ENCODE measurements around the gene MPV17L.
"Not testable (repeated sequence)": the region's sequence is repeated elsewhere in the genome, so short reads cannot be mapped to it uniquely, and the experiment has no call there.

Gene MPV17L

GRCh38 chr16:15415511-15415985, 20.0 kb downstream of the MPV17L start:
- DNase-seq = no peak

DNA sequence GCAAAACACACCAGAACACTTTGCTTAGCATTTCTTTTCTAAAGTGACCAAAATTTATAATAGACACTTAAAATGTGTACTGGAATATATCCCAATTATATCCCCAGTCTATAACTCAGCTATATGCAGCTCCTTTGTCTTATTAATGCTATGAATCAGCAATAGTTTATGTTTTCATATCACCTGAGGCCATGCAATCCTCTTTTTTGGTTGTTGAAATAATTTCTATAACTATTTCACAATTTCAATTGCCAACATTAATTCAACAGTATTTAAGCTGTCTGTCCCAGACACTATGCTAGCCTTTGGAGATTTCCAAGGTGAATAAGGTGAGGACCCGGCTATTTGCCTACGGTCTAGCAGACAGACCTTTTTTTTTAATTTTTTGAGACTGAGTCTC, 21.6 kb downstream of the MPV17L start:
- no peak for DNase-seq

DNA sequence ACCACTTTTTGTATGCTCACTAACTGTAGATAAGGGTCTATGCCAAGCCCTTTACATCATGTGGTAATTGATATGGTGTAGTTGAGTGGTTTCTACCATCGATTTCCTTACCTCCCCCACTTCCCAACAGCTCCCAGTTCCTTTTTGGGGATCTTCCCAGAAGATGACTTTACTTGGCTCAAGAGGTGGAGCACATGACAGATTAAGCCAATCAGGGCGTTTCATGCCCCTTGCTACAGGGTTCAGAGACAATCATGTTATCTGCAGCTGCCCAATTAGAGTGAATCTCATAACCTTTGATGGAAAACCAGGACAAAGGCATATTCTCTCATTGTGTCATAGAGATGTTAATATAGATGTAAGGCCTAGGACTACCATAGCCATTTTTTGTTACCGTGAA, 22.7 kb downstream of the MPV17L start:
- no peak for DNase-seq

DNA sequence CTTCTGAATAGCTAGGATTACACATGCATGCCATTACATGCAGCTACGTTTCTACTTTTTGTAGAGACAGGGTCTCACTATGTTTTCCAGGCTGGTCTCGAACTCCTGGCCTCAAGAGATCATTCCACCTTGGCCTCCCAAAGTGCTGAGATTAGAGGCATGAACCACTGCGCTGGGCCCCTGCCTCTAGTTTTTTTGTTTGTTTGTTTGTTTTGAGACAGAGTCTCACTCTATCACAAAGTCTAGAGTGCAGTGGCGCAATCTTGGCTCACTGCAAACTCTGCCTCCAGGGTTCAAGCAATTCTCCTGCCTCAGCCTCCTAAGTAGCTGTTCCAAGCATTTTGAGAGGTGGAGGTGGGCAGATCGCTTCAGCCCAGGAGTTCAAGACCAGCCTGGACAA, 26.1 kb downstream of the MPV17L start:
- not testable (repeated sequence) for DNase-seq

DNA sequence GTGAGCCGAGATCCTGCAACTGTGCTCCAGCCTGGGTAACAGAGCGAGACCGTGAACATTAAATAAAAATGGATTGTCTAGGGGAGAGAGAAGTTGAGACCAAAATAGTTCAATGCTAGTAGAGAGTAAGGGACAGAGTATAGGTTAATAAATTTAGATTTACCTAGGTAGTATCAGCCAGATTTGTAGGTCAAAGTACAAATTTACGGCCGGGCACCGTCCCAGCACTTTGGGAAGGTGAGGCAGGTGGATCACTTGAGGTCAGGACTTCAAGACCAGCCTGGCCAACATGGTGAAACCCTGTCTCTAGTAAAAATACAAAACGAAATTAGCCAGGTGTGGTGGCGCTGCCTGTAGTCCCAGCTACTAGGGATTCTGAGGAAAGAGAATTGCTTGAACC, 26.7 kb downstream of the MPV17L start:
- no peak for DNase-seq

- DNase-seq = no peak
Measured at GRCh38 chr16:15425861-15426260, 30.3 kb downstream of the MPV17L start.

DNA sequence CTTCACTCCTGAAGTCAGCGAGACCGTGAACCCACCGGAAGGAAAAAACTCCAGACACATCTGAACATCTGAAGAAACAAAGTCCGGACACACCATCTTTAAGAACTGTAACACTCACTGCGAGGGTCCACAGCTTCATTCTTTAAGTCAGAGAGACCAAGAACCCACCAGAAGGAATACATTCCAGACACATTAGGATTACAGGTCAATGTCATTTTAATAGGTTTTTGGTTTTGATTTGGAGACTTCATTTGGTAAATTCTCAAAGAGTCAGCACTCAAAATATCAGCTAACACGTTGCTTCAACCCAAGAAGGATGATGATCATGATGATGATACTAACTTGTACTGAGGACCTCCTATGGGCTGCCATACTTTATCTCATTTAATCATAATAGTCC, 31.2 kb downstream of the MPV17L start:
- DNase-seq = no peak

GRCh38 chr16:15427648-15428239, 32.2 kb downstream of the MPV17L start:
- no peak for DNase-seq

- DNase-seq = not testable (repeated sequence)
Measured at GRCh38 chr16:15430884-15431283, 35.3 kb downstream of the MPV17L start.

DNA sequence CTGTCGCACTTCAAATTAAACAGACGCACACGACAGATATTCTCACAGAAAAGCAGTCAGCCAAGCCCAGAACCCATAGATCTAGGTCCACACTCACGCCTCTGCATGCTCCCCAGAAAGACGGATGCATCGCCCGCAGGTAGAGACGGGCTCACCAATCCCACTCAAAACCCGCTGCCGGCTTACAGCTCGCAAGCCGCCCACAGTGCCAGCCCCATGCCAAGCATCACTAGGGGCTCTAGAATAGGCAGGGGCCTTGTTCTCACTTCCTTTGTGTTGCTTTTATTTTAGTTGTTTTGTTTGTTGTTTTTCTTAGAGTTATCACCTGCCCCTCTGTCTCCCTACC, 38.5 kb downstream of the MPV17L start:
- no peak for DNase-seq

DNA sequence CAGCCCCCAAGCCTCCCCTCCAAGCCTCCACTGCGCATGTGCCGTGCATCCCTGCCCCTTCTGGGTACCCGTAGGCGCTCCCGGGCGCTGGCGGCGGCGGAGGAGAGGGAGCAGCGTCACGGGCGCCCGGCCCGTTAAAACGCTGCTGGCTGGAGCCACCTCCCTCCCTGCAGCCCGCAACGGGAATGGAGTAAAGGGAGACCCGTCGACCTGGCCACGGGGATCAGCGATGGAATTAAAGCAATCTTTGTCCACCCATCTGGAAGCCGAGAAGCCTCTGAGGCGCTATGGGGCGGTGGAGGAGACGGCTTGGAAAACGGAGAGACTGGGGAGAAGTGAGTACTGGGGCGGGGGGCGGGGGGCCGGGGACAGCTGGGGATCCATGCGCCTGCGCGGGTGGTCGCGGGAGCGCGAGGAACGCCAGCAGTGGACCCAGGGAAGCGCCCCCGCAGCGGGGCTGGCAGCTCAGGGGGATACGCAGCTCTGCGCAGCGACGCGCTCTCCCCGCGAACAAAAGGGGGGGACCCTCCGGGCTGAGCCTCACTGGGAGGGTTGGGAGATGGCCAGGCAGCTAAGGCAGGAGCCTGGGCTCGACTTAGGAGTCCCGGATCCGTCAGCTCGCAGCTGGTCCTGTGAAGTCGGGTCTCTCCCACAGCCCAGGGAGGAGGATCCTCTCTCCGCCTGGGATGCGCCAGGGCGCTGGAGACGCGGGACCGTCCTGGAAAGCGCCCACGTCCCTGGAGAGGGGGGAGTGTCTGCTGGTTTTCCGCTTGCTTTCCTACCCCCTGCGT, 39.1 kb downstream of the MPV17L start, which contains the start of gene BMERB1:
BMERB1 (plus strand) TSS at position 164 of the 791 bp plus-strand sequence; CDS start at position 230, 66 bp downstream.
- DNase-seq = no peak

DNA sequence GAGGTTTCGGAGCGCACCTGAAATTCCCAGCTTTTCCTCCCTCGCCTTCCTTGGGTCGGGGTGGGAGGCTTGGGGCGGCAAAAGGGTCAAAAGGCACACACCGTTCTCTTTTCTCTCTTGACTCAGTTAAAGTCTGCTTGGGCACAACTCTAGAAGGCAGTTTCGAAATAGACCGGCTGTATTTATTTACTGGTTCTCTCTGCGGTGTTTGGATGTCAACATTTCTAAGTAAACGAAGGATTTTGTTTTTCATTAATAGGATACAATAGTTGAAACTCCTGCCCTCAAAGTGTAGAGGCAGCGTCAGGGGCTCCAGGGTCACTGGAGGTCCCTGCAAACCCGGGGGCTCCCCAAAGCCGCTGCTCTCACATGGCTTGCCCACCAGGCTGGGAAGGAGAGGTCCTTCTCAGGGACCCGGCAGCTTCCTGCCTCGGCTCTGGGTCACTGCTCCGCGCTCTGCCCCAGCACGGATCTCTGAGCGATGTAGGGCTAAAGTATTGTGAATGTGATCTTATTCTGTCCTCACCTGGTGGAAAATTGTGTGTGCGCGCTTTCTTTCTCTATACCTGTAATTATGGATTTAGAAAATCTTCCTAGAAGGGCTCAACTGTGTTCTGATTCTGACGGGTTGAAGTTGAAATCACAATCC, 39.8 kb downstream of the MPV17L start:
- no peak for DNase-seq

DNA sequence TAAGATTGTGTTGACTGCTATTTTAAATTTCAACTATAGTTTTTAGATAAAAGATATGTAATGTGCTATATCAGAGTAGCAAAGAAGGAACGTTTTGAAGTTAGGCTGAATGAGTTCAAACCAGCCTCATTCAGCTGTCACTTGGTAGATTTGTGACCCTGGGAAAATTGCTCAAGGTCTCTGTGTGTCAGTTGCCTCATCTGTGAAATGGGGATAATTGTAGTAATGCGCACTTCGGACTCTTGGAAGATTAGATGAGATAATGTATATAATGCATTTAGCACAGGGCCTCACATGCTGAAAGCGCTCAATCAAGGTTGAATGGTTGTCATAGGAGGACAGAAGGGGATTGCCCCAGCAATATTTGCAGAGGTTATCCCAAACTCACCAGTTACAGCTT, 43.5 kb downstream of the MPV17L start:
- DNase-seq = no peak

- DNase-seq = no peak
Measured at GRCh38 chr16:15439521-15439920, 44.0 kb downstream of the MPV17L start.

- DNase-seq = no peak
Measured at GRCh38 chr16:15440852-15441251, 45.3 kb downstream of the MPV17L start.

- DNase-seq = not testable (repeated sequence)
Measured at GRCh38 chr16:15442140-15442539, 46.6 kb downstream of the MPV17L start.

DNA sequence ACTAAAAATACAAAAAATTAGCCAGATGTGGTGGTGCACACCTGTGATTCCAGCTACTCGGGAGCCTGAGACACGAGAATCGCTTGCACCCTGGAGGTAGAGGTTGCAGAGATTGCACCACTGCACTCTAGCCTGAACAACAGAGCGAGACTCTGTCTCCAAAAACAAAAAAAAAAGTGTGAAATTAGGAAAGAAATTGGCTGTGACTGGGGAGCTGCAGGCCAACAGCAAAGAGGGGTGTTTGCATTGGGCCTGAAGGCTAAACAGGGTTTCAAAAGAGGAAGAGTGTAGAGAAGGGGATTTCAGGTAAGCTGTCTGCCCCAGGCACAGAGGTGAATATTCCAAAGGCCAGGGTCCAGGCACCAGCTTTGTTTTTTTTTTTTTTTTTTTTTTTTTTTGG, 48.2 kb downstream of the MPV17L start:
- no peak for DNase-seq

DNA sequence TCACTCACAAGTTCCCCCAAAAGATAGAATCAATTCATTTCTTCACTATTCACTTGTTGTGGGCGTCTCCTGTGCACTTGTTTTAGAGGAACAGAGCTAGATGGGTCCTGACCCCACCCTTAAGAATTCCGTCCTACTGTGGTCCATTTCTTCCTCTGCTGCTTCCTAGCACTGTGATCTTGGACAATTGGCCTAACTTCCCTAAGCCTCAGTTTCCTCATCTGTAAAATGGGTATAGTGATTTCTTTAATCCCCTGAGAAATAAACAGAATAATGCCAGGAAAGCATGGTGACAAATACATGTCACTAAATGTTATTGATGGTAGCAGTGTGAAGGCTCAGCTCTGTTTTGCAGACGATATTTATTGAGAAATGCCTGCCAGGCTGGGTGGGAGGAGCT, 48.7 kb downstream of the MPV17L start:
- DNase-seq = no peak

DNA sequence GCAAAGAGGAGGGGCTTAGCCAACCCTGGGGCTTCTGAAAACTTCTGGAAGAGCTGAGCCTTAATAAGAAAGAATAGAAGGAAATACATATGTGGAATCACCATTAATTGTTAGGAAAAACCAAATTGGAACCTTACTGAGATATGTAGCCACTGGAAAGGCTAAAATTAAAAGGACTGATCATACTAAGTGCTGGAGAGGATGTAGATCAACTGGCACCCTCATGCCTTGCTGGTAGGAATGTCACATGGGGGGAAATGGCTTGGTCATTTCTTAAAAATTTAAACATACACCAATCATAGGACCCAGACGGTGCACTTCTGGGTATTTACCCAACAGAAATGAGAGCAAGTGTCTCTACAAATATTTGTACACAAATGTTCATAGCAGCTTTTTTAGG, 49.9 kb downstream of the MPV17L start:
- no peak for DNase-seq

DNA sequence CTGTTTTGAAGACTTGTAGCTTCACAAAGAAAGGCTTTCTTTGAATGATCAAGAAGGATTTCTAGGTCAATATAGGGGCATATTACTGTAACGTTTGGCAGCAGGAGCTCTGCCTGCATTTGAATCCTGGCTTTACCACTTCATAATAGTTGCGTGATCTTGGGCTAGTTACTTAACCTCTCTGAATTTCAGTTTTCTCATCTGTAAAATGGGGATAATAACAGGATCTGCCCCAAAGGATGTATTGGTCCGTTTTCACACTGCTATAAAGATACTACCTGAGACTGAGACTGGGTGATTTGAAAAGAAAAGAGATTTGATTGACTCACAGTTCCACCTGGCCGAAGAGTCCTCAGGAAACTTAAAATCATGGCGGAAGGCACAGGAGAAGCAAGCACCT, 51.3 kb downstream of the MPV17L start:
- no peak for DNase-seq

GRCh38 chr16:15450624-15451023, 55.1 kb downstream of the MPV17L start:
- DNase-seq = no peak

DNA sequence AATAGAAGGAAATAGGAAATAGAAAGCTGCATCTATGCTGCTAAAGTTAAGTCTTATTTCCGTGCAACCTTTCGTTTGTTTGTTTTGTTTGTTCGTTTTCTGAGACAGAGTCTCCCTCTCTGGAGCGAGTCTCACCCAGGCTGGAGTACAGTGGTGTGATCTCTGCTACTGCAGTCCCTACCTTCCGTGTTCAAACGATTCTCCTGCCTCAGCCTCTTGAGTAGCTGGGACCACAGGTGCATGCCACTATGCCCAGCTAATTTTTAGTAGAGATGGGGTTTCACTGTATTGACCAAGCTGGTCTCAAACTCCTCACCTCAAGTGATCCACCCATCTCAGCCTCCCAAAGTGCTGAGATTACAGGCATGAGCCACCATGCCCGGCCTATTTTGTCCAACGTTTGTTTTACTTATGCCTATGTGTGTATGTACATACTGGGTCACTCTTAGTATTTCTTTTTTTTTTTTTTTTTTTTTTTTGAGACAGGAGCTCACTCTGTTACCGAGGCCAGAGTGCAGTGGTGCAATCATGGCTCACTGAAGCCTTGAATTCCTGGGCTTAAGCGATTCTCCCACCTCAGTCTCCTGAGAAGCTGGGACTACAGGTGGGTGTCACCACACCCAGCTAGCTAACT, 55.7 kb downstream of the MPV17L start:
- DNase-seq = no peak

DNA sequence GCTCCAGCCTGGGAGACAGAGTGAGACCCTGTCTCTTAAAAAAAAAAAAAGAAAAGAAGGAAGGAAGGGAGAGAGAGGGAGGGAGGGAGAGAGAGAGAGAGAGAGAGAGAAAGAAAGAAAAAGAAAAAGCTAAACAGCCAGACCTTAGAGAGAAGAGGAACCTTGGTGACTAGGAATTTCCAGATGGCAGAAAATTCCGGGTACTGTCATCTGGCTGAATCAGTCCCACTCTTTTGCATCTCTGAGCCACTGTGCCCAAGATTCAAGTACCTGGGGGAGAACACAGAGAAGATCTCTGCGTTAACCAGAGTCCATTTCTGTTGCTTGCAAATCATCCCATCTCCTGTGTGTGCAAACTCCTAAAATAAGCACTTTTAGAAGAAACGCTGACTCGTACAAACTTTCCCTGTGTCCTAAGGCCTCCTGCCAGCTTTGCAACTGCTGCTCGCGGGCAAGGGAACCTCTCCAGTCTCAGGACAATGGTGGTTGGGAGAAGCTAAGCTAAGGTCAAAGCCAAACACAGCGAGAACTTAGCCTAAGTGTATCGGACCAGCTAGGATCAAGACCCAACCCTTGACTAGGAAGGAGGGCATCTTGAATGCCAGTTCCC, 56.8 kb downstream of the MPV17L start:
- no peak for DNase-seq

Measured in NCI-H774 (cell line).